Panc1 (cell line): ENCODE measurements around the gene TMEM81. TPM values are rescaled to one million over a fixed set of nuclear protein-coding genes. Genes with fewer than 3 reads are reported as not detected.

ENCODE experiments used
- ATAC-seq: fragments of 200-7000 bp; cut with Tn5 transposase; 2 replicates; pipeline ENCODE4 v1.9.1; 2020; ENCODE audit warnings: mild to moderate bottlenecking, moderate library complexity
- BruUV-seq: library from RNA; stranded (reverse); fragments of 400-500 nt; replicated peaks from 2 replicates; lab custom pipeline; 2021; lab: Mats Ljungman, UMichigan
- CTCF ChIA-PET: fragments of 300-600 bp; sonication (Branson Sonifier 250); formaldehyde crosslinking; loops from one replicate; lab custom pipeline; 2022; ENCODE audit warnings: antibody characterized with exemption; lab: Charles Lee
- POLR2A ChIA-PET: fragments of 300-600 bp; sonication (Branson Sonifier 250); formaldehyde crosslinking; loops from one replicate; lab custom pipeline; 2022; ENCODE audit warnings: antibody characterized with exemption; lab: Charles Lee
- DNase-seq: peaks from one replicate; pipeline ENCODE4 v3.0.0-alpha.2; 2010; ENCODE audit warnings: low read depth, low spot score
- H3K27ac ChIP-seq: 2 replicates; pipeline ENCODE4 v1.5.1; 2011; ENCODE audit warnings: mild to moderate bottlenecking, low read length, inconsistent platforms
- H3K27me3 ChIP-seq: fragments of 200-500 bp; sonication (Bioruptor generic); 2 replicates; pipeline ENCODE4 v1.6.0; 2014; ENCODE audit warnings: low read length, inconsistent platforms; ENCODE audit not compliant: control insufficient read depth, insufficient read depth
- H3K36me3 ChIP-seq: fragments of 200-500 bp; sonication (Bioruptor generic); 2 replicates; pipeline ENCODE4 v1.5.1; 2014; ENCODE audit warnings: inconsistent platforms, mild to moderate bottlenecking, low read length, moderate library complexity; ENCODE audit not compliant: control insufficient read depth, insufficient read depth
- H3K4me1 ChIP-seq: 2 replicates; pipeline ENCODE4 v1.5.1; 2011; ENCODE audit warnings: inconsistent platforms, mild to moderate bottlenecking, low read length, moderate library complexity; ENCODE audit not compliant: control insufficient read depth, insufficient read depth
- H3K4me3 ChIP-seq, 2 experiments: 2 replicates each; pipeline ENCODE4 v1.5.1; 2011 to 2012; ENCODE audit warnings: low read depth in 2 of 2, low read length in 2 of 2, mild to moderate bottlenecking in 2 of 2, inconsistent platforms in 1 of 2, moderate library complexity in 1 of 2
- H3K9me3 ChIP-seq: fragments of 200-500 bp; sonication (Bioruptor generic); 2 replicates; pipeline ENCODE4 v1.5.1; 2014; ENCODE audit warnings: low read depth, mild to moderate bottlenecking, inconsistent platforms, low read length, moderate library complexity; ENCODE audit not compliant: control insufficient read depth, insufficient read depth
- CTCF ChIP-seq: fragments of 450-650 bp; IDR thresholded peaks from 2 replicates; pipeline ENCODE4 v1.5.1; 2017; ENCODE audit warnings: mild to moderate bottlenecking
- POLR2AphosphoS5 ChIP-seq: IDR thresholded peaks from 2 replicates; pipeline ENCODE4 v1.6.1; 2012; ENCODE audit warnings: mild to moderate bottlenecking, low read depth, low read length, moderate library complexity
- SIN3A ChIP-seq: IDR thresholded peaks from 2 replicates; pipeline ENCODE4 v1.6.1; 2012; ENCODE audit warnings: low read depth, mild to moderate bottlenecking, low read length, moderate library complexity, borderline replicate concordance; ENCODE audit not compliant: insufficient read depth
- TCF7L2 ChIP-seq: IDR thresholded peaks from 2 replicates; pipeline ENCODE4 v1.6.1; 2011; ENCODE audit warnings: mild to moderate bottlenecking, low read depth, low read length, inconsistent platforms
- in situ Hi-C: cut with HindIII; loops from 2 replicates; pipeline ENCODE4 v1.10.0; 2016; ENCODE audit warnings: low sequenced_read_pairs, low pct_unique_long_range_greater_than_20kb
- intact Hi-C: fragments of 100-400 bp; cut with micrococcal nuclease; formaldehyde crosslinking; loops from one replicate; pipeline ENCODE4 v1.10.0; 2022; ENCODE audit not compliant: unreplicated experiment
- total RNA-seq: library from RNA; stranded (reverse); gene quantifications from one replicate; pipeline ENCODE4 v1.2.1, GENCODE V29; 2021; ENCODE audit not compliant: unreplicated experiment
- TF ChIP-seq, protein P1 (sequence below), 2 experiments: IDR thresholded peaks; 2 replicates each; pipeline ENCODE4 v1.6.1; 2011 to 2012; ENCODE audit warnings: low read depth in 2 of 2, control low read depth in 1 of 2, low read length in 1 of 2, mild to moderate bottlenecking in 1 of 2, moderate library complexity in 1 of 2; ENCODE audit not compliant: insufficient read depth in 1 of 2

The TMEM81 gene
- total RNA-seq, 1 experiment from 2014 or later, result 4.0 TPM

DNA sequence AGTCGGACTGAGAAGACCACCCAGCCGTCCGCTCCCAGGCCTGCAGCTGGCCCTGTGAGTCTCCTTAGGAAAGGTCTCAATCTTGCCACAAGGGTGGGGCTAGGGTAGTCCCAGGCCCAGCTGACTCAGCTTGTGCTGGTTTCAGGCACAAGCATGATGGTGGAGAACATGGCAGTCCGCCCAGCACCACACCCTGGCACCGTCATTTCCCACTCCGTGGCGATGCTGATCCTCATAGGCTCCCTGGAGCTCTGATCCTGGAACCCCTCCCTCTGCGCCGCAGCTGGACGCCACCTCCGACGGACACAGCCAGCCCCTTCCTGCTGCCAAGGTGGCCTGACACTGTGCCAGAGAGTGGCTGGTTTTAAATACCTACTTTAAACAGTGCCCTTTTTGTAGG lies 10.7 kb downstream of the TMEM81 start:
- Histone ChIP-seq H3K4me1 (no peaks in the 10 kb centered on the region), H3K27ac (no peak overlapping the region), H3K36me3 (no peaks in the 10 kb centered on the region), H3K4me3 (no peak overlapping the region), H3K9me3 (no peaks in the 10 kb centered on the region), H3K27me3 (no peaks in the 10 kb centered on the region)
- in situ Hi-C loops, result no loop called here
- DNase-seq (no peak), ATAC-seq (no peak)
- intact Hi-C loops, result no loop called here
- TF ChIP-seq TCF7L2, result no peak
- no peak for TF ChIP-seq CTCF
- TF ChIP-seq SIN3A, result no peak
- TF ChIP-seq POLR2AphosphoS5, result no peak
- TF ChIP-seq, protein P1, sequence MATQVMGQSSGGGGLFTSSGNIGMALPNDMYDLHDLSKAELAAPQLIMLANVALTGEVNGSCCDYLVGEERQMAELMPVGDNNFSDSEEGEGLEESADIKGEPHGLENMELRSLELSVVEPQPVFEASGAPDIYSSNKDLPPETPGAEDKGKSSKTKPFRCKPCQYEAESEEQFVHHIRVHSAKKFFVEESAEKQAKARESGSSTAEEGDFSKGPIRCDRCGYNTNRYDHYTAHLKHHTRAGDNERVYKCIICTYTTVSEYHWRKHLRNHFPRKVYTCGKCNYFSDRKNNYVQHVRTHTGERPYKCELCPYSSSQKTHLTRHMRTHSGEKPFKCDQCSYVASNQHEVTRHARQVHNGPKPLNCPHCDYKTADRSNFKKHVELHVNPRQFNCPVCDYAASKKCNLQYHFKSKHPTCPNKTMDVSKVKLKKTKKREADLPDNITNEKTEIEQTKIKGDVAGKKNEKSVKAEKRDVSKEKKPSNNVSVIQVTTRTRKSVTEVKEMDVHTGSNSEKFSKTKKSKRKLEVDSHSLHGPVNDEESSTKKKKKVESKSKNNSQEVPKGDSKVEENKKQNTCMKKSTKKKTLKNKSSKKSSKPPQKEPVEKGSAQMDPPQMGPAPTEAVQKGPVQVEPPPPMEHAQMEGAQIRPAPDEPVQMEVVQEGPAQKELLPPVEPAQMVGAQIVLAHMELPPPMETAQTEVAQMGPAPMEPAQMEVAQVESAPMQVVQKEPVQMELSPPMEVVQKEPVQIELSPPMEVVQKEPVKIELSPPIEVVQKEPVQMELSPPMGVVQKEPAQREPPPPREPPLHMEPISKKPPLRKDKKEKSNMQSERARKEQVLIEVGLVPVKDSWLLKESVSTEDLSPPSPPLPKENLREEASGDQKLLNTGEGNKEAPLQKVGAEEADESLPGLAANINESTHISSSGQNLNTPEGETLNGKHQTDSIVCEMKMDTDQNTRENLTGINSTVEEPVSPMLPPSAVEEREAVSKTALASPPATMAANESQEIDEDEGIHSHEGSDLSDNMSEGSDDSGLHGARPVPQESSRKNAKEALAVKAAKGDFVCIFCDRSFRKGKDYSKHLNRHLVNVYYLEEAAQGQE (IDR thresholded peaks at IDR 0.05; ENCODE audit: insufficient read depth in 1 of 2, low read depth in 2 of 2, low read length in 1 of 2), result no peak
- no TSS peak for BruUV-seq
- POLR2A ChIA-PET, result no interaction called here
- CTCF ChIA-PET, result no interaction called here

- ATAC-seq (no peak), DNase-seq (no peak)
- TF ChIP-seq POLR2AphosphoS5 (no peak), SIN3A (no peak), TCF7L2 (no peak), CTCF (no peak)
- TF ChIP-seq, protein P1 (IDR thresholded peaks at IDR 0.05; ENCODE audit: insufficient read depth in 1 of 2, low read depth in 2 of 2, low read length in 1 of 2), result no peak
- H3K36me3 ChIP-seq, result no peaks in the 10 kb centered on the region
- in situ Hi-C loops (no loop called here), intact Hi-C loops (no loop called here)
- POLR2A ChIA-PET, result no interaction called here
- H3K27ac ChIP-seq, result no peak overlapping the region
- H3K9me3 ChIP-seq, result no peaks in the 10 kb centered on the region
- no peak overlapping the region for H3K4me3 ChIP-seq
- CTCF ChIA-PET, result no interaction called here
- no peaks in the 10 kb centered on the region for H3K27me3 ChIP-seq
- H3K4me1 ChIP-seq, result no peaks in the 10 kb centered on the region
- no TSS peak for BruUV-seq
Measured at GRCh38 chr1:205072881-205073280, 11.4 kb downstream of the TMEM81 start.
